ENCODE data around the gene JUND.
"Not testable (repeated sequence)": the region's sequence is repeated elsewhere in the genome, so short reads cannot be mapped to it uniquely, and the experiment has no call there.

The JUND gene

GRCh38 chr19:18281082-18282020 lies at the start of gene JUND:
Gene JUND (minus strand): TSS chr19:18281622. CDS start chr19:18281484, 138 bp downstream.
- FAIRE-seq = no peak

GRCh38 chr19:18330868-18331267 lies 49.4 kb upstream of the JUND start:
- FAIRE-seq = no peak

GRCh38 chr19:18329035-18329376 lies 47.6 kb upstream of the JUND start:
- no peak for FAIRE-seq

GRCh38 chr19:18328340-18329034 lies 47.1 kb upstream of the JUND start:
- peak; percentile 99 for FAIRE-seq

GRCh38 chr19:18326772-18327171 lies 45.4 kb upstream of the JUND start:
- FAIRE-seq = no peak

GRCh38 chr19:18324373-18324731 lies 42.9 kb upstream of the JUND start:
- FAIRE-seq = not testable (repeated sequence)

- FAIRE-seq = peak; percentile 87
Observed at GRCh38 chr19:18322759-18323460, 41.5 kb upstream of the JUND start, which contains the start of gene LSM4. Gene LSM4 (minus strand): TSS chr19:18323076. CDS start chr19:18323020, 56 bp downstream.

GRCh38 chr19:18322318-18322758 lies 40.9 kb upstream of the JUND start:
- no peak for FAIRE-seq

- no peak for FAIRE-seq
Observed at GRCh38 chr19:18321734-18322102, 40.3 kb upstream of the JUND start.

- no peak for FAIRE-seq
Observed at GRCh38 chr19:18320865-18321733, 39.7 kb upstream of the JUND start.

- no peak for FAIRE-seq
Observed at GRCh38 chr19:18319591-18320135, 38.2 kb upstream of the JUND start.

GRCh38 chr19:18317961-18318800 lies 36.8 kb upstream of the JUND start:
- no peak for FAIRE-seq

- no peak for FAIRE-seq
Observed at GRCh38 chr19:18313398-18313797, 32.0 kb upstream of the JUND start.

- no peak for FAIRE-seq
Observed at GRCh38 chr19:18312092-18312534, 30.7 kb upstream of the JUND start.

- FAIRE-seq = no peak
Observed at GRCh38 chr19:18311502-18312091, 30.2 kb upstream of the JUND start.

- FAIRE-seq = no peak
Observed at GRCh38 chr19:18310966-18311365, 29.5 kb upstream of the JUND start.

GRCh38 chr19:18310118-18310909 lies 28.9 kb upstream of the JUND start:
- no peak for FAIRE-seq

GRCh38 chr19:18309525-18310064 lies 28.2 kb upstream of the JUND start:
- FAIRE-seq = no peak

GRCh38 chr19:18308948-18309325 lies 27.5 kb upstream of the JUND start:
- FAIRE-seq = no peak

Measured in endometrium (tissue), 2 donors.